H1 (cell line): ENCODE results near the gene SCAMP3. TPM values are rescaled to one million over a fixed set of nuclear protein-coding genes. Genes with fewer than 3 reads are reported as not detected.

Experiments
- CTCF ChIA-PET: fragments of 300-600 bp; sonication (Branson Sonifier 250); formaldehyde crosslinking; loops from one replicate; lab custom pipeline; 2021; ENCODE audit not compliant: partially characterized antibody; lab: Charles Lee
- POLR2A ChIA-PET: fragments of 300-600 bp; sonication (Branson Sonifier 250); formaldehyde crosslinking; loops from one replicate; lab custom pipeline; 2021; ENCODE audit warnings: inconsistent platforms; ENCODE audit not compliant: partially characterized antibody; lab: Charles Lee
- DNase-seq, 2 experiments: peaks; one replicate each; pipeline versions ENCODE4 v3.0.0 to v3.0.0-alpha.2; 2010 to 2022; ENCODE audit warnings: low spot score in 2 of 2, low read depth in 1 of 2, mixed read lengths in 1 of 2
- FAIRE-seq: peaks from 2 replicates; lab custom pipeline; 2011; peaks lifted over from hg19 to GRCh38; lab: Jason Lieb, UNC
- H2AFZ ChIP-seq: 2 replicates; pipeline ENCODE4 v1.8.1; 2012; ENCODE audit warnings: low read length, inconsistent platforms
- H2AK5ac ChIP-seq: 2 replicates; pipeline ENCODE4 v1.6.1; 2013; ENCODE audit warnings: low read depth, low read length
- H2BK120ac ChIP-seq: replicated peaks from 2 replicates; pipeline ENCODE3; 2013; ENCODE audit warnings: low read depth, low read length, inconsistent platforms
- H2BK12ac ChIP-seq: 2 replicates; pipeline ENCODE4 v1.6.1; 2013; ENCODE audit warnings: low read depth, low read length
- H2BK15ac ChIP-seq: 2 replicates; pipeline ENCODE4 v1.6.1; 2013; ENCODE audit warnings: low read length
- H2BK20ac ChIP-seq: 2 replicates; pipeline ENCODE4 v1.6.1; 2013; ENCODE audit warnings: low read length
- H2BK5ac ChIP-seq: 2 replicates; pipeline ENCODE4 v1.6.1; 2013; ENCODE audit warnings: low read depth, low read length
- H3K14ac ChIP-seq: 2 replicates; pipeline ENCODE4 v1.6.1; 2013; ENCODE audit warnings: inconsistent platforms; ENCODE audit not compliant: insufficient read length
- H3K18ac ChIP-seq: 2 replicates; pipeline ENCODE4 v1.6.1; 2013; ENCODE audit warnings: low read length; ENCODE audit errors: extremely low read depth
- H3K23ac ChIP-seq: 2 replicates; pipeline ENCODE4 v1.6.1; 2013; ENCODE audit warnings: inconsistent platforms; ENCODE audit not compliant: insufficient read length
- H3K23me2 ChIP-seq: 2 replicates; pipeline ENCODE4 v1.6.1; 2013; ENCODE audit warnings: low read depth, low read length
- H3K27ac ChIP-seq: 2 replicates; pipeline ENCODE4 v1.6.1; 2011; ENCODE audit warnings: low read depth, low read length, inconsistent platforms
- H3K27me3 ChIP-seq, 4 experiments: replicated peaks in 1 of 4; 1 replicate in 1 of 4; 2 replicates in 3 of 4; pipeline versions ENCODE4 v1.6.1 to v1.8.1; 2011 to 2013; ENCODE audit warnings: low read length in 3 of 4, mild to moderate bottlenecking in 3 of 4, inconsistent platforms in 2 of 4, mixed read lengths in 2 of 4, moderate library complexity in 1 of 4; ENCODE audit not compliant: control insufficient read depth in 3 of 4, insufficient read depth in 3 of 4; ENCODE audit errors: extremely low read depth in 1 of 4
- H3K36me3 ChIP-seq, 4 experiments: 2 replicates each; pipeline versions ENCODE4 v1.6.1 to v1.8.1; 2011 to 2013; ENCODE audit warnings: mild to moderate bottlenecking in 4 of 4, low read length in 3 of 4, moderate library complexity in 2 of 4, control low read depth in 1 of 4, inconsistent platforms in 1 of 4; ENCODE audit not compliant: insufficient read depth in 4 of 4, control insufficient read depth in 2 of 4
- H3K4ac ChIP-seq: replicated peaks from 2 replicates; pipeline ENCODE3; 2013; ENCODE audit warnings: low read length, low read depth, mixed read lengths, inconsistent platforms; ENCODE audit not compliant: insufficient read length
- H3K4me1 ChIP-seq, 4 experiments: replicated peaks in 1 of 4; 1 replicate in 1 of 4; 2 replicates in 3 of 4; pipeline versions ENCODE4 v1.6.1 to v1.8.1; 2011 to 2013; ENCODE audit warnings: low read length in 3 of 4, inconsistent platforms in 2 of 4, mixed read lengths in 1 of 4; ENCODE audit not compliant: insufficient read depth in 4 of 4, control insufficient read depth in 3 of 4
- H3K4me2 ChIP-seq, 2 experiments: 2 replicates each; pipeline versions ENCODE4 v1.6.1 to v1.8.1; 2011 to 2013; ENCODE audit warnings: low read depth in 2 of 2, low read length in 2 of 2, control low read depth in 1 of 2, inconsistent platforms in 1 of 2, mild to moderate bottlenecking in 1 of 2; ENCODE audit not compliant: insufficient read depth in 1 of 2
- H3K4me3 ChIP-seq, 4 experiments: fragments of 200-600, 300-600 bp in 1 of 4; sonication (generic), shearing (Covaris generic), sonication (Bioruptor Twin) in 1 of 4; 2 replicates each; pipeline versions ENCODE4 v1.5.1 to v1.8.1; 2011 to 2016; ENCODE audit warnings: low read length in 4 of 4, low read depth in 3 of 4, control low read depth in 2 of 4, inconsistent platforms in 2 of 4, mild to moderate bottlenecking in 2 of 4, mixed read lengths in 1 of 4, moderate library complexity in 1 of 4; ENCODE audit not compliant: insufficient read depth in 2 of 4; ENCODE audit errors: extremely low read depth in 1 of 4
- H3K56ac ChIP-seq: replicated peaks from 2 replicates; pipeline ENCODE3; 2013; ENCODE audit warnings: low read depth, mild to moderate bottlenecking, mixed read lengths, low read length, inconsistent platforms; ENCODE audit not compliant: insufficient read length
- H3K79me1 ChIP-seq: 2 replicates; pipeline ENCODE4 v1.6.1; 2013; ENCODE audit warnings: low read depth, low read length, control low read depth
- H3K79me2 ChIP-seq, 2 experiments: 2 replicates each; pipeline versions ENCODE4 v1.6.1 to v1.8.1; 2012 to 2013; ENCODE audit warnings: low read length in 2 of 2, mild to moderate bottlenecking in 2 of 2, inconsistent platforms in 1 of 2; ENCODE audit not compliant: insufficient read depth in 2 of 2, control insufficient read depth in 1 of 2
- H3K9ac ChIP-seq, 4 experiments: replicated peaks in 1 of 4; 1 replicate in 1 of 4; 2 replicates in 3 of 4; pipeline versions ENCODE4 v1.6.1 to v1.8.1; 2011 to 2013; ENCODE audit warnings: low read depth in 3 of 4, low read length in 3 of 4, control low read depth in 2 of 4, mild to moderate bottlenecking in 2 of 4, moderate library complexity in 2 of 4, inconsistent platforms in 1 of 4; ENCODE audit errors: extremely low read depth in 1 of 4
- H3K9me3 ChIP-seq, 2 experiments: 2 replicates each; pipeline versions ENCODE4 v1.6.1 to v1.8.1; 2012 to 2013; ENCODE audit warnings: mild to moderate bottlenecking in 2 of 2, moderate library complexity in 2 of 2, control low read depth in 1 of 2, inconsistent platforms in 1 of 2, low read depth in 1 of 2, low read length in 1 of 2, mixed read lengths in 1 of 2; ENCODE audit not compliant: insufficient read depth in 2 of 2
- H4K20me1 ChIP-seq, 2 experiments: replicated peaks in 1 of 2; 2 replicates each; pipeline versions ENCODE3 to v1.8.1; 2011 to 2013; ENCODE audit warnings: inconsistent platforms in 2 of 2, low read length in 2 of 2, mild to moderate bottlenecking in 1 of 2; ENCODE audit not compliant: insufficient read depth in 2 of 2, control insufficient read depth in 1 of 2
- H4K5ac ChIP-seq: 2 replicates; pipeline ENCODE4 v1.6.1; 2013; ENCODE audit warnings: low read length, low read depth, mixed read lengths, inconsistent platforms; ENCODE audit not compliant: insufficient read length
- H4K8ac ChIP-seq: 2 replicates; pipeline ENCODE4 v1.8.0; 2013; ENCODE audit warnings: mild to moderate bottlenecking, moderate library complexity, low read length, inconsistent platforms; ENCODE audit not compliant: insufficient read depth; ENCODE audit errors: extremely low read depth
- H4K91ac ChIP-seq: replicated peaks from 2 replicates; pipeline ENCODE3; 2013; ENCODE audit warnings: low read length, mixed read lengths, inconsistent platforms; ENCODE audit not compliant: insufficient read length
- CBX5 ChIP-seq: fragments of 300-800, 300-1000 bp; sonication (generic); IDR thresholded peaks from 2 replicates; pipeline ENCODE4 v1.7.1; 2016; ENCODE audit warnings: antibody characterized with exemption, low read length, low read depth
- CREB1 ChIP-seq: IDR thresholded peaks from 2 replicates; pipeline ENCODE4 v1.6.1; 2012; ENCODE audit warnings: inconsistent platforms
- E2F6 ChIP-seq: IDR thresholded peaks from 2 replicates; pipeline ENCODE4 v1.6.1; 2012; ENCODE audit warnings: inconsistent platforms
- HDAC2 ChIP-seq, 2 experiments: fragments of 300-600 bp in 1 of 2; sonication (generic) in 1 of 2; IDR thresholded peaks; 2 replicates each; pipeline ENCODE4 v1.6.1; 2011 to 2012; ENCODE audit warnings: low read depth in 2 of 2, low read length in 2 of 2, mild to moderate bottlenecking in 2 of 2, moderate library complexity in 2 of 2, borderline replicate concordance in 1 of 2, inconsistent platforms in 1 of 2
- JUND ChIP-seq: IDR thresholded peaks from 2 replicates; pipeline ENCODE4 v1.6.1; 2011; ENCODE audit warnings: mild to moderate bottlenecking, improper control_type of control experiment, low read length
- MAX ChIP-seq: IDR thresholded peaks from 2 replicates; pipeline ENCODE4 v1.6.1; 2012; ENCODE audit warnings: inconsistent platforms
- SUZ12 ChIP-seq: fragments of 200-600 bp; sonication (generic); IDR thresholded peaks from 2 replicates; pipeline ENCODE4 v1.6.1; 2012; ENCODE audit warnings: mild to moderate bottlenecking, inconsistent platforms, low read length, moderate library complexity, mixed read lengths
- TCF12 ChIP-seq: IDR thresholded peaks from 2 replicates; pipeline ENCODE4 v1.6.1; 2011; ENCODE audit warnings: low read depth, mild to moderate bottlenecking, low read length
- WGBS, 2 experiments: shearing (Covaris generic) in 1 of 2; methylation state at CpG; one replicate each; pipeline versions ENCODE4 v1.1.6 to v1.1.7; 2013 to 2015; ENCODE audit warnings: low lambda C conversion rate in 2 of 2, mixed read lengths in 2 of 2, inconsistent platforms in 1 of 2, low coverage in 1 of 2, missing lambda C conversion rate in 1 of 2; ENCODE audit not compliant: insufficient replicate concordance in 2 of 2, insufficient coverage in 1 of 2, insufficient read length in 1 of 2; ENCODE audit errors: extremely low coverage in 1 of 2, missing lambda C conversion rate in 1 of 2; 5-methylcytosine and 5-hydroxymethylcytosine counted together
- polyA plus RNA-seq, 7 experiments: library from polyadenylated mRNA; depleted of rRNA in 3 of 7; stranded (reverse) in 5 of 7; unstranded in 2 of 7; fragments of >200 nt in 5 of 7; fragments of 200-250 nt in 2 of 7; gene quantifications; 1 replicate in 5 of 7; 2 replicates in 1 of 7; 4 replicates in 1 of 7; pipeline versions ENCODE4 v1.2.1 to v1.2.3, GENCODE V29; 2011 to 2013; ENCODE audit warnings: missing spikeins in 2 of 7, mixed read lengths in 2 of 7
- total RNA-seq: library from RNA; stranded (reverse); fragmentation: NEBNext Ultra II Directional; extraction: Animal tissue kit (Norgen Biotek cat#: 25700); gene quantifications from 2 replicates; pipeline ENCODE4 v1.2.1, GENCODE V29; 2021

SCAMP3 gene
- total and polyA plus RNA-seq, 2 of the 8 experiments (the other 6 are each of a cell fraction or from before 2014, with no cell fraction given): 48.9 to 143 TPM

- Histone ChIP-seq H4K5ac (no peak overlapping the region), H2BK20ac (no peak overlapping the region), H2BK15ac (no peak overlapping the region), H3K56ac (no peak overlapping the region), H4K8ac (no peak overlapping the region; the same call in 1 of the 2 replicates), H3K27me3 (no peaks in the 10 kb centered on the region), H2BK5ac (no peak overlapping the region), H3K36me3 (peaks cover 51 to 85% (median 76%) of the 10 kb centered on the region in 4 experiments), H2BK120ac (no peak overlapping the region), H2BK12ac (no peak overlapping the region), H3K9ac (no peak overlapping the region), H2AK5ac (no peak overlapping the region), H3K27ac (no peak overlapping the region), H3K9me3 (no peaks in the 10 kb centered on the region), H3K23ac (no peak overlapping the region), H4K20me1 (peaks cover 4 to 10% of the 10 kb centered on the region in 2 experiments), H3K18ac (no peak overlapping the region), H3K23me2 (peaks cover 2% of the 10 kb centered on the region), H3K79me1 (no peaks in the 10 kb centered on the region; the same call in none of the 2 replicates), H3K14ac (no peak overlapping the region), H3K4me2 (no peak overlapping the region), H3K4me1 (0 out of 7 replicates have a peak, but pooled peaks cover 0 to 2% (median under 1%) of the 10 kb centered on the region in 4 experiments), H3K79me2 (peaks cover 3 to 12% of the 10 kb centered on the region in 2 experiments; a peak in 3 of 4 replicates), H2AFZ (no peak overlapping the region), H3K4me3 (no peak overlapping the region), H4K91ac (no peak overlapping the region), H3K4ac (no peak overlapping the region)
- ChIA-PET POLR2A (interaction anchor here (0.5 to 2.8 kb wide), 13 partner anchors 11 to 353 kb away, joined by 3 to 11 read pairs (median 4); partner anchors contain the start of genes ENTREP3 and THBS3), CTCF (interaction anchor here (0.7 to 4.5 kb wide), 7 partner anchors 12 to 60 kb away, joined by 3 to 61 read pairs (median 5); partner anchors contain the start of gene RUSC1)
- no peak for DNase-seq
- 88% methylated on average over 6 of the region's 6 CpGs; no CpG with 5 or more reads in 1 of the 2 experiments for WGBS, 2 experiments
- no peak for FAIRE-seq
- TF ChIP-seq E2F6 (no peak), HDAC2 (IDR thresholded peaks at IDR 0.05; ENCODE audit: borderline replicate concordance in 1 of 2, low read depth in 2 of 2, low read length in 2 of 2) (no peak), CREB1 (no peak), MAX (no peak), SUZ12 (no peak), CBX5 (no peak), JUND (no peak), TCF12 (no peak)
These were observed 4.4 kb upstream of the SCAMP3 start for GRCh38 chr1:155266553-155266952.
